ENCODE data around the gene ATRNL1.
"Not testable (repeated sequence)": the region's sequence is repeated elsewhere in the genome, so short reads cannot be mapped to it uniquely, and the experiment has no call there.

ATRNL1 gene

DNA sequence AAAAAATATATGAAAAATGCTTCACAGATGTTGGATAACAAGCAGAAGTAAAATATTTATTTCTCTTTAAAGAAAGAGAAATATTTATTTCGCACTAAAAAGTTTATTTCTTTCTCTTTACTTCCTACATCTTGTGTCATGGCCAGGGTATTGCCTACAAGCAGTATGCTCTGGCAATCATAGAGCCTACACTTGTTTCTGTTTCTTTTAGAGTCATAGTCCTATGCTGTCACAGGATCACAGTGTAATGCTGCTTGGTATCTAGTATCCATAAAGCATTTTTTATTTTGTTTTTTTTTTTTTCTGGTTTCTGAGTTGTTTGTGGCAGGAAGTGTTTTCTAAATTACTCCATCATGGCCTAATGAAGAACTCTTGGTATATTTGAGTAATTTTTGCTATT is 116.0 kb downstream of the ATRNL1 start:
- no peak overlapping the region for H3K4me3 ChIP-seq (ENCODE audit: low read depth, low read length)
- TF ChIP-seq, protein P1, sequence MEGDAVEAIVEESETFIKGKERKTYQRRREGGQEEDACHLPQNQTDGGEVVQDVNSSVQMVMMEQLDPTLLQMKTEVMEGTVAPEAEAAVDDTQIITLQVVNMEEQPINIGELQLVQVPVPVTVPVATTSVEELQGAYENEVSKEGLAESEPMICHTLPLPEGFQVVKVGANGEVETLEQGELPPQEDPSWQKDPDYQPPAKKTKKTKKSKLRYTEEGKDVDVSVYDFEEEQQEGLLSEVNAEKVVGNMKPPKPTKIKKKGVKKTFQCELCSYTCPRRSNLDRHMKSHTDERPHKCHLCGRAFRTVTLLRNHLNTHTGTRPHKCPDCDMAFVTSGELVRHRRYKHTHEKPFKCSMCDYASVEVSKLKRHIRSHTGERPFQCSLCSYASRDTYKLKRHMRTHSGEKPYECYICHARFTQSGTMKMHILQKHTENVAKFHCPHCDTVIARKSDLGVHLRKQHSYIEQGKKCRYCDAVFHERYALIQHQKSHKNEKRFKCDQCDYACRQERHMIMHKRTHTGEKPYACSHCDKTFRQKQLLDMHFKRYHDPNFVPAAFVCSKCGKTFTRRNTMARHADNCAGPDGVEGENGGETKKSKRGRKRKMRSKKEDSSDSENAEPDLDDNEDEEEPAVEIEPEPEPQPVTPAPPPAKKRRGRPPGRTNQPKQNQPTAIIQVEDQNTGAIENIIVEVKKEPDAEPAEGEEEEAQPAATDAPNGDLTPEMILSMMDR (IDR thresholded peaks at IDR 0.05; ENCODE audit: low read depth, low read length): no peak
- no peak for DNase-seq
- no peaks in the 10 kb centered on the region for H3K27me3 ChIP-seq
- H3K4me1 ChIP-seq: no peaks in the 10 kb centered on the region
- no peaks in the 10 kb centered on the region for H3K36me3 ChIP-seq
- no peaks in the 10 kb centered on the region for H3K9me3 ChIP-seq

DNA sequence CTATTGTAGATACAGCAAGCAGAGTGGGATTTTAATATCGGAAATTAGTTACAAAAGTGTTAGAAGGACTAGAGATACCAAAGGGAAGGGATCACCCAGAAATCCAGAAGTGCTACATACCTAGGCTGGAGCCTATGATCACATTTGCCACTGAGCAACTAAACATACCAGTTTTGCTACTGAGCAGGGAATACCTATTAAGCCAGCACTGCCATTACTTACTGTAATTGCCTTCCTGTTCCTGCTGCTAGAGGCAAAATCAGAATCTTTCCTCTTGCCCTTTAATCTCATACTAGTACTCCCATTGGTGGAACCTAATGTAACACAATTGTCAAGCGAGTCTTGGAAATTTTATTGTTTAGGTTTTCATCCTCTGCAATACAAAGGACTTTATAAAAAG is 121.7 kb downstream of the ATRNL1 start:
- no peaks in the 10 kb centered on the region for H3K9me3 ChIP-seq
- H3K4me3 ChIP-seq (ENCODE audit: low read depth, low read length): no peak overlapping the region
- H3K36me3 ChIP-seq: no peaks in the 10 kb centered on the region
- no peaks in the 10 kb centered on the region for H3K27me3 ChIP-seq
- TF ChIP-seq, protein P1 (IDR thresholded peaks at IDR 0.05; ENCODE audit: low read depth, low read length): no peak
- no peaks in the 10 kb centered on the region for H3K4me1 ChIP-seq
- no peak for DNase-seq

GRCh38 chr10:115219203-115219602 is 126.0 kb downstream of the ATRNL1 start:
- no peaks in the 10 kb centered on the region for H3K9me3 ChIP-seq
- H3K4me3 ChIP-seq (ENCODE audit: low read depth, low read length): no peak overlapping the region
- DNase-seq: no peak
- TF ChIP-seq, protein P1 (IDR thresholded peaks at IDR 0.05; ENCODE audit: low read depth, low read length): no peak
- no peaks in the 10 kb centered on the region for H3K4me1 ChIP-seq
- H3K36me3 ChIP-seq: no peaks in the 10 kb centered on the region
- no peaks in the 10 kb centered on the region for H3K27me3 ChIP-seq

DNA sequence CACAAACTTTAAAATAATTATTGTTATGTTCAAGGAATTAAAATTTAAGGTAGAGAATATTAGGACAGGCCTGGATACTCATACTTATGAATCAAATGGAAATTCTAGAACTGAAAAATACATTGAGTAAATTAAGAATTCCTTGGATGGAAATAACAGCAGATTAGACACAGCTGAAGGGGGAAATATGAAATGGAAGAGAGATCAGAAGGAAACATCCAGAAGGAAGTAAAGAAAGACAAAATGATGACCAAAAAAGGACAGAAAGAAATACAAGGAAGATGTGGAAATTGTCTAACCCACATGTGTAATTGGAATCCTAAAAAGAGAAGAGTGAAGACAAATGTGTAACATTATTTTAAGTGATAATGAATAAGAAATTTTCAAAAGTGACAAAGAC is 128.9 kb downstream of the ATRNL1 start:
- Histone ChIP-seq H3K4me3 (ENCODE audit: low read depth, low read length) (no peak overlapping the region), H3K36me3 (no peaks in the 10 kb centered on the region), H3K4me1 (no peaks in the 10 kb centered on the region), H3K27me3 (no peaks in the 10 kb centered on the region), H3K9me3 (no peaks in the 10 kb centered on the region)
- DNase-seq: no peak
- TF ChIP-seq, protein P1 (IDR thresholded peaks at IDR 0.05; ENCODE audit: low read depth, low read length): no peak

- Histone ChIP-seq H3K27me3 (no peaks in the 10 kb centered on the region), H3K4me1 (no peaks in the 10 kb centered on the region), H3K4me3 (ENCODE audit: low read depth, low read length) (no peak overlapping the region), H3K9me3 (no peaks in the 10 kb centered on the region), H3K36me3 (no peaks in the 10 kb centered on the region)
- TF ChIP-seq, protein P1 (IDR thresholded peaks at IDR 0.05; ENCODE audit: low read depth, low read length): no peak
- DNase-seq: no peak
Measured at GRCh38 chr10:115239761-115240160, 146.6 kb downstream of the ATRNL1 start.

- H3K4me3 ChIP-seq (ENCODE audit: low read depth, low read length): no peak overlapping the region
- no peaks in the 10 kb centered on the region for H3K9me3 ChIP-seq
- H3K4me1 ChIP-seq: no peaks in the 10 kb centered on the region
- DNase-seq: no peak
- no peaks in the 10 kb centered on the region for H3K36me3 ChIP-seq
- TF ChIP-seq, protein P1 (IDR thresholded peaks at IDR 0.05; ENCODE audit: low read depth, low read length): no peak
- H3K27me3 ChIP-seq: no peaks in the 10 kb centered on the region
Measured at GRCh38 chr10:115250784-115251183, 157.6 kb downstream of the ATRNL1 start.

- DNase-seq; H3K27me3 ChIP-seq; H3K4me3 ChIP-seq (ENCODE audit: low read depth, low read length); H3K4me1 ChIP-seq; H3K36me3 ChIP-seq; H3K9me3 ChIP-seq: not testable (repeated sequence)
Measured at GRCh38 chr10:115253765-115254164, 160.6 kb downstream of the ATRNL1 start.

All from BE2C (cell line).